AG09309 (cell line): ENCODE results near the gene TEKT2.

ENCODE experiments used
- DNase-seq: peaks from one replicate; pipeline ENCODE4 v3.0.0-alpha.2; 2010; ENCODE audit warnings: low read depth
- H3K4me3 ChIP-seq: 2 replicates; pipeline ENCODE4 v1.5.1; 2011; ENCODE audit warnings: mild to moderate bottlenecking, low read depth, low read length, moderate library complexity; ENCODE audit not compliant: control insufficient read depth
- TF ChIP-seq, protein P1 (sequence below): IDR thresholded peaks from 2 replicates; pipeline ENCODE4 v1.5.1; 2011; ENCODE audit warnings: mild to moderate bottlenecking, low read depth, low read length, inconsistent platforms; ENCODE audit not compliant: insufficient read depth, control insufficient read depth; ENCODE audit errors: missing control alignments

TEKT2 gene

DNA sequence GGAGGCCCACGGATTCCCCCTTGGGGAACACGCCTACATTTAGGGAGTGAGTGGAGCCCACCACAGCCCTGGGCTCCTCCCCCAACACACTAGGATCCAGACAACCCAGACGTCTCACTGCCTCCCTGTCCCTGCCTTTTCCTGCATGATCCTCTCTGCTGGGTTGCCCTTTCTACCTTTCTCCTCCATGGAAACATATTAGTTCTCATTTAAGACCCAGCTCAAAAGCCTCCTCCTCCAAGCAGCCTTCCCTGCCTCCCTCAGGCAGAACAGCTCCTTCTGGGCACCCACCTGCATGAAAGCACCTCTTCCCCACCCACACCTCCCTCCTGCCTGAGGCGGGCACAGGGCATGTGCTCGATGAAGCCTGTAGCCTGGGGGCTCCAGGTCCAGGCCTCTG, 30.5 kb downstream of the TEKT2 start:
- DNase-seq, result no peak
- TF ChIP-seq, protein P1, sequence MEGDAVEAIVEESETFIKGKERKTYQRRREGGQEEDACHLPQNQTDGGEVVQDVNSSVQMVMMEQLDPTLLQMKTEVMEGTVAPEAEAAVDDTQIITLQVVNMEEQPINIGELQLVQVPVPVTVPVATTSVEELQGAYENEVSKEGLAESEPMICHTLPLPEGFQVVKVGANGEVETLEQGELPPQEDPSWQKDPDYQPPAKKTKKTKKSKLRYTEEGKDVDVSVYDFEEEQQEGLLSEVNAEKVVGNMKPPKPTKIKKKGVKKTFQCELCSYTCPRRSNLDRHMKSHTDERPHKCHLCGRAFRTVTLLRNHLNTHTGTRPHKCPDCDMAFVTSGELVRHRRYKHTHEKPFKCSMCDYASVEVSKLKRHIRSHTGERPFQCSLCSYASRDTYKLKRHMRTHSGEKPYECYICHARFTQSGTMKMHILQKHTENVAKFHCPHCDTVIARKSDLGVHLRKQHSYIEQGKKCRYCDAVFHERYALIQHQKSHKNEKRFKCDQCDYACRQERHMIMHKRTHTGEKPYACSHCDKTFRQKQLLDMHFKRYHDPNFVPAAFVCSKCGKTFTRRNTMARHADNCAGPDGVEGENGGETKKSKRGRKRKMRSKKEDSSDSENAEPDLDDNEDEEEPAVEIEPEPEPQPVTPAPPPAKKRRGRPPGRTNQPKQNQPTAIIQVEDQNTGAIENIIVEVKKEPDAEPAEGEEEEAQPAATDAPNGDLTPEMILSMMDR, result no peak
- no peak overlapping the region for H3K4me3 ChIP-seq

GRCh38 chr1:36115200-36115669, 31.3 kb downstream of the TEKT2 start:
- TF ChIP-seq, protein P1, result no peak
- no peak overlapping the region for H3K4me3 ChIP-seq
- peak; percentile 73 for DNase-seq

DNA sequence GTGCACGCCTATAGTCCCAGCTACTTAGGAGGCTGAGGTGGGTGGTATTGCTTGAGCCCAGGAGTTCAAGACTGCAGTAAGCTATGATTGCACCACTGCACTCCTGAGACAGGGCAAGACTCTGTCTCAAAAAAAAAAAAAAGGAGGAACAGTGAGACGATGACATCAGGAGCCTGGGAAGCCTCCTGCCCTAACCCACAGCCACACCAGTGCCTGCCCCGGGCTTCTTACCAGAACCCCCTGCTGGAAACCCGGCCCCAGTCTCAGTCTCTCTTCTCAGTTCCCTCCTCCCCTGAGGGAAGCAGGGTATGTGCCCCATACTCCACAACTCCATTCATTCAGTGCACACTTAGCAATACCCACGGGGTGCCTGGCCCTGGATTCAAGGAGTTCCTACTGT, 32.0 kb downstream of the TEKT2 start:
- H3K4me3 ChIP-seq, result no peak overlapping the region
- DNase-seq, result no peak
- TF ChIP-seq, protein P1, result no peak

DNA sequence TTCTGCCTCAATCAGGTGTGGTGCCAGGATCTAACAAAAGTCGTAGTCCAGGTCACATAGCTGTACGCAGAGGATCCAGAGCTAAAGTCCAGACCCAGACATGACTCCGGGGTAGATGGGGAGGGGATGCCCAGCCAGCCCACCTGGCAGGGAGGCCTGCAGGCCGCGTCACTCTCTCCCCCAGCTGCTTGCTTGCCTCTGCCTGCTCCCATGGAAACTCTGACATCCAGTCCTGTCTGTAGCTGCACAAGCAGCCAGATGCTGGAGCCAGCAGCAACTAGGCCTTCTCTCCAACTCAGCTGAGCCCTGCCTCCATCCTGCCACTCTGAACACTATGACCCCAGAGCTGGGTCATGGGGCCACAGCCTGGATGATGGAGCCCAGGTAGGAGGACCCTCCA, 33.0 kb downstream of the TEKT2 start:
- H3K4me3 ChIP-seq, result no peak overlapping the region
- TF ChIP-seq, protein P1, result no peak
- no peak for DNase-seq

- no peak for DNase-seq
- H3K4me3 ChIP-seq, result no peak overlapping the region
- TF ChIP-seq, protein P1, result no peak
Observed at GRCh38 chr1:36118447-36119204, 34.7 kb downstream of the TEKT2 start.

DNA sequence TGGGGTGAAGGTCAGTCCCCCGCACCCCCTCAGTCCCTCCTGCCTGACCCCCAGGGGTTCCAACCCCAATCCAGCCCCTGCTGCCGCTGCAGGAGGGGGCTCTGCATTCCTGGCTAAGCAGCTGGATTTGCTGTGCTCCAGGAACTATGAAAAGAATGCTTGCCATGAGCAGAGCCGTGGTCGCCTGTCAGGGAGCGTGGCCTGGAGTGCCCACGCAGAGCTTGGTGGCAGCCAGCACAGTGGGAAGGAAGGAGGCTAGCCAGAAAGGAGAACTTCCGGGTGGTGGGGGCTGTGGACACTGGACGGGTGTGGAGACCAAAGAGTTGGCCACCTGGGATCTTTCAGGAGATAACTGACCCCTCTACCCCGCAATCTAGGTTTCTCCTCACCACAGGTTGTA, 35.6 kb downstream of the TEKT2 start:
- DNase-seq, result no peak
- no peak overlapping the region for H3K4me3 ChIP-seq
- TF ChIP-seq, protein P1, result no peak
